Measurements from ENCODE around the gene KIF5A.
"Not testable (repeated sequence)": the region's sequence is repeated elsewhere in the genome, so short reads cannot be mapped to it uniquely, and the experiment has no call there.

KIF5A gene

DNA sequence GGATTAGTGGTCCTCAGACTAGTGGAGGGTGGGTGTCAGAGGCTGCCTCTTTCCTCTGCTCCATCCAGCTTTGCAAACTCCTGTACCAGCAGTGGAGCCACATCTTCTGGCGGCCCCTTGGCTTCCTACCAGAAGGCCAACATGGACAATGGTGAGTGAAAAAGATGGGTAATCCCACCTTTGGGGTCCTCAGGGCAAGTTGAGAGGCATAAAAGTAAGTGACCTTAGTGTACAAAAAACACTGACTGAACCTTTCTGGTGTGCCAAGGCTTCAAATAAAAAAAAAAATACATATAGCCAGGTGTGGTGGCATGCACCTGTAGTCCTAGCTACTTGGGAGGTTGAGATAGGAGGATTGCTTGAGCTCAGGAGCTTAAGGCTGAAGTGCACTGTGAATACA lies 32.0 kb downstream of the KIF5A start:
- Histone ChIP-seq H3K9me3 (ENCODE audit: low read length) (no peaks in the 10 kb centered on the region), H3K4me1 (ENCODE audit: insufficient read depth, low read length) (no peaks in the 10 kb centered on the region)

DNA sequence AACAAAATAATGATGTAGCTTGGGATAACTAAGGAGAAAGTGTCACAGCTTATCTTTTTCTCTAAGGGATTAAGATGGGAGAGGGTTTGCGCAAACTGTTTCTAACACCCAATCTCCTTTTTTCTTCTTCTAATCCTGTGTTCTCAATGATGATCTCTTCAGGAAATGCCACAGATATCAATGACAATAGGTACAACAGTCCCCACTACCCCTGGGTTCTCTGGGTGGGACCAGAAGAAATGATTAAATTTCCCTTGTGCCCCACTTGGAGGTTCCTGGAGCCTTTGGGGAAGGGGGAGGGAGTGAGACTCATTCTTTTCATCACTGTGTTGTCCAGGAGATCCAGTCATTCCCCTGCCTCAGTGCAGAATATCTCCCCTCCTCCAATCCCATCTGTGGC lies 32.6 kb downstream of the KIF5A start:
- H2AFZ ChIP-seq (ENCODE audit: low read depth, low read length): no peak overlapping the region
- no peaks in the 10 kb centered on the region for H3K9me3 ChIP-seq (ENCODE audit: low read length)
- no peak overlapping the region for H3K4me3 ChIP-seq (ENCODE audit: low read length)
- no peaks in the 10 kb centered on the region for H3K27me3 ChIP-seq (ENCODE audit: insufficient read depth, low read length)
- H3K36me3 ChIP-seq (ENCODE audit: insufficient read depth, low read length): peaks cover 49% of the 10 kb centered on the region
- no peaks in the 10 kb centered on the region for H3K4me1 ChIP-seq (ENCODE audit: insufficient read depth, low read length)

More for the DNA sequence above, 32.0 kb downstream of the KIF5A start:
- H2AFZ ChIP-seq (ENCODE audit: low read depth, low read length): no peak overlapping the region
- H3K27me3 ChIP-seq (ENCODE audit: insufficient read depth, low read length): no peaks in the 10 kb centered on the region
- H3K4me3 ChIP-seq (ENCODE audit: low read length): no peak overlapping the region
- peaks cover 52% of the 10 kb centered on the region for H3K36me3 ChIP-seq (ENCODE audit: insufficient read depth, low read length)

DNA sequence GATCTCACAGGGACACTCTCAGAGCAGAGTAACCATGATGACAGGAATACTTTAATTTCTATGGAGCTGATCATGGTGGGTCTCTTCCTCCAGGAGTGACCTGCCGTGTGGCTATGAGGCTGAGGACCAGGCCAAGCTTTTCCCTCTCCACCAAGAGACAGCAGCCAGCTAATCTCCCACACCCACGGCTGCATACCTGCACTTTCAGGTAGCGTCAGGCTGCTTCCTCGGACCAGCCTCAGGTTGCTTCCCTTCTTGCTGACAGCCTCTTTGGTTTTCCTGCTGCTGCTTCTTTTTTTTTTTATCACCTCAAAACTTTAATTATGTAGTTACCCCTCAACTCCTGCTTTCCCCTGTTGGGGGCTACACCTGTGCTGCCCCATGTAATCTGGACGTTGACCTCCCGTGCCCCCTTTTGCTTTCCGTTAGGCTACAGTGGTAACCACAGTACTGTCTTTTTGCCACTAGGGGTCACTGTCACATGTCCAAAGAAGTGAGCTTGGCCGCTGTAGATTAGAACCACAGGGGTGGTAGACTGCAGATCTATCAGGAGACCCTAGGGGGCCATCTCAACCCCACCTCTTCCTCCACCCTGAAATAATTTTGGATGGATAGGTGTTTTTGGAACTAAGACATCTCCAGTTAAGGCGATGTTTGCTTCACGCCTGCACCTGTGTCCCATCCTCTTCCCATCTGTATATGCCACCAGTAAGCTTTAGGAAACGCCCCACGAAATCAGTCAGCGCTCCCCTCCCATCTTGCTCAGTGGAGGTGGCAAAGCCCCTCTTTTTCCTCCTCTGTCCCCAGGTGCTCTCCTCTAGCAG lies 33.4 kb downstream of the KIF5A start:
- H3K27me3 ChIP-seq (ENCODE audit: insufficient read depth, low read length): no peaks in the 10 kb centered on the region
- no peak overlapping the region for H3K4me3 ChIP-seq (ENCODE audit: low read length)
- peaks cover 42% of the 10 kb centered on the region for H3K36me3 ChIP-seq (ENCODE audit: insufficient read depth, low read length)
- no peaks in the 10 kb centered on the region for H3K4me1 ChIP-seq (ENCODE audit: insufficient read depth, low read length)
- H2AFZ ChIP-seq (ENCODE audit: low read depth, low read length): no peak overlapping the region
- H3K9me3 ChIP-seq (ENCODE audit: low read length): no peaks in the 10 kb centered on the region

DNA sequence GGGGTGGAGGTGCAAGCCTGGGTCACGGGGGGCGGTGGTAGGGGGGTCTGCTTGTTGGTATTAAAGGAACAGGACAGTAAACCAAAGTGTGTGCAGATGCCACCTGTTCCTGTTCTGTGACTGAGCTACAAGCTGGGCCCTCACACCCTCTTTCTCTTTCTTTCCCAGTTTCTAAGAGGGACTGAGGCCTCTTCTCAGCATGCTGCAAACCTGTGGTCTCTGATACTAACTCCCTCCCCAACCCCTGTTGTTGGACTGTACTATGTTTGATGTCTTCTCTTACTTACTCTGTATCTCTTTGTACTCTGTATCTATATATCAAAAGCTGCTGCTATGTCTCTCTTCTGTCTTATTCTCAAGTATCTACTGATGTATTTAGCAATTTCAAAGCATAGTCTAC lies 34.2 kb downstream of the KIF5A start:
- Histone ChIP-seq H3K27me3 (ENCODE audit: insufficient read depth, low read length) (no peaks in the 10 kb centered on the region), H3K9me3 (ENCODE audit: low read length) (no peaks in the 10 kb centered on the region), H3K4me1 (ENCODE audit: insufficient read depth, low read length) (no peaks in the 10 kb centered on the region), H2AFZ (ENCODE audit: low read depth, low read length) (no peak overlapping the region), H3K4me3 (ENCODE audit: low read length) (no peak overlapping the region), H3K36me3 (ENCODE audit: insufficient read depth, low read length) (peaks cover 38% of the 10 kb centered on the region)

DNA sequence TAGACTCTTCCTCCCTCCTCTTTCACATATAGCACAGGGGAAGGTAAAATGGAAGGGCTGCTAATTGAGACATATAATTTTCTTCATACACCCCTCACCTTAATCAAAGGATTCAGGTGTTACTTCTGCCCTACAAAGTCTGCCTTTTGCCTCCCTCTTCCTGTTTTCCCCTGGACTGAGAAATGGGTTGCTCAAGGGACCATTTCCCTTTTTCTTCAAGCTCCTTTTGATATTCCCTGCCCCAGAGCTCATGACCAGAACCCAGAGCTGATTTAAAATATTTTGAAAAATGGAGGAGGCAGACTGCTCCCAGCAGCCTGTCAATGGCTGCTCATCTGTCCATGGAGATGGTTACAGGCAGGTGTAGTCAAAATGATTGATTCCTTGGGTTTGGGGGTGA lies 34.8 kb downstream of the KIF5A start:
- Histone ChIP-seq H3K36me3 (ENCODE audit: insufficient read depth, low read length) (peaks cover 34% of the 10 kb centered on the region), H3K27me3 (ENCODE audit: insufficient read depth, low read length) (no peaks in the 10 kb centered on the region), H3K4me3 (ENCODE audit: low read length) (no peak overlapping the region), H3K4me1 (ENCODE audit: insufficient read depth, low read length) (no peaks in the 10 kb centered on the region), H2AFZ (ENCODE audit: low read depth, low read length) (no peak overlapping the region), H3K9me3 (ENCODE audit: low read length) (no peaks in the 10 kb centered on the region)

DNA sequence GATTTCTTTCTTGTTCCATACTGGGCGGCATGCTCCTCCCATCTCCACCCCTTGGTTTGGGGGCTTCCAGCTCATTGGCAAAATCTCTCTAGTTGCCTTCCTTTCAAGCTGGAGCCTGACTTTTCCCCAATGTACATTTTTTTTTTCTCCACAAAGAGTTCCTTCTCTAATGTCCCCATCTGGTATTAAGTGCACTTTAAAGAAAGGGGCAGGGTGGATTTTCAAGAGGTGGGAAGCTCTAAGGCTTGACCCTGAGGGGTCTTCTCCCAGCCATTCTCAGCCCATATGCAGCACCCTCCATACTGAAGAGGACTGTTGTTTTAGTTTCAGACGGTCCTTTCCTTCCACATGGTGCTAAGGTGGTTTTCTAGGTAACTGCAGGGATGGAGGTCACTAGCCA lies 35.3 kb downstream of the KIF5A start:
- Histone ChIP-seq H3K4me3 (ENCODE audit: low read length) (no peak overlapping the region), H3K9me3 (ENCODE audit: low read length) (no peaks in the 10 kb centered on the region), H3K27me3 (ENCODE audit: insufficient read depth, low read length) (no peaks in the 10 kb centered on the region), H3K36me3 (ENCODE audit: insufficient read depth, low read length) (peaks cover 30% of the 10 kb centered on the region), H3K4me1 (ENCODE audit: insufficient read depth, low read length) (no peaks in the 10 kb centered on the region), H2AFZ (ENCODE audit: low read depth, low read length) (no peak overlapping the region)

DNA sequence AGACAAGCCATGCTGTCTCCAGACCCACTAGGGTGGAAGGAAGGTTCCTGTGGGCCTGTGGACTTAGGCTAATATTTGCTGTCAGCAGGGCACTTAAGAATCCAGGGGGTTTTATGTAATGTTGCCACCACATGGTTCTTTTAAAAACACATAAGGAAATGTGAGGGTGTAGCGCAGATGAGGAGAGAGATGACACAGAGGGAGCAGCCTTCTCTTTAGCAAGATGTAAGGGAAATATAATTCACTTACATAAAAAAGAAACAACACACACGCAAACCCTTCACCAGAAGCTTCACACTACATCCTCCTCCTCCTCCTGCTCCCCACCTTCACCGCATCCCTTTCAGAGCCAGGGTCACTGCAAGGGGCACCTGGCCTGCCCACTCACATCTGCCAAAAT lies 36.3 kb downstream of the KIF5A start:
- H2AFZ ChIP-seq (ENCODE audit: low read depth, low read length): no peak overlapping the region
- H3K27me3 ChIP-seq (ENCODE audit: insufficient read depth, low read length): no peaks in the 10 kb centered on the region
- peaks cover 3% of the 10 kb centered on the region for H3K4me1 ChIP-seq (ENCODE audit: insufficient read depth, low read length)
- H3K4me3 ChIP-seq (ENCODE audit: low read length): no peak overlapping the region
- H3K36me3 ChIP-seq (ENCODE audit: insufficient read depth, low read length): peaks cover 22% of the 10 kb centered on the region
- no peaks in the 10 kb centered on the region for H3K9me3 ChIP-seq (ENCODE audit: low read length)

DNA sequence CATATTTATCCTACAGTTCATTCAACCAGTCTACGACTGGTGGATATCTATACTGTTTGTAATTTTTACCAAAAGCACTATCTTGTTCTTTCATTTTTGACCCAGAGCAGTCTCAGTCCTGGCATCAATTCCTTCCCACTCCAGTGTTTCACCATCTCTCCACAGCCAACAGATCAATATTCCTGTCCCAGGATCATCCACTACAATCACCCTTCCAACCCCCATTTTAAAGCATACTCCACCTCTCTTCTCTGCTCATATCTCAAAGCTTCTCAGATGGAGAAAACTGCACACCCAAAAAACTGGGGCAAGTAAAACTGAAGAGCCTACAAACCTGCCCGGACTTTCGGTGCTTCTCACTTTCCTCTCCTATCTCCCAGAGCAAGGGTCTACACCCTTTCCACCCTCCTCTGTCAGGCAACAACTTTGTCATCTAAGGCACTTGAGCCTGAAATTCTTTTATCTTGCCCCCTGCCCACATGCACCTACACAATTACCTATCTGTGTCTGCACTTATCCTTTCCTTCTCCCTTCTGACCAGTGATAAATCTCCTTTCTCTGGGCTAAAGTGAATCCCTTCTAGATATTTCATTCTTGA lies 37.1 kb downstream of the KIF5A start:
- no peak overlapping the region for H3K4me3 ChIP-seq (ENCODE audit: low read length)
- no peak overlapping the region for H2AFZ ChIP-seq (ENCODE audit: low read depth, low read length)
- peaks cover 13% of the 10 kb centered on the region for H3K36me3 ChIP-seq (ENCODE audit: insufficient read depth, low read length)

DNA sequence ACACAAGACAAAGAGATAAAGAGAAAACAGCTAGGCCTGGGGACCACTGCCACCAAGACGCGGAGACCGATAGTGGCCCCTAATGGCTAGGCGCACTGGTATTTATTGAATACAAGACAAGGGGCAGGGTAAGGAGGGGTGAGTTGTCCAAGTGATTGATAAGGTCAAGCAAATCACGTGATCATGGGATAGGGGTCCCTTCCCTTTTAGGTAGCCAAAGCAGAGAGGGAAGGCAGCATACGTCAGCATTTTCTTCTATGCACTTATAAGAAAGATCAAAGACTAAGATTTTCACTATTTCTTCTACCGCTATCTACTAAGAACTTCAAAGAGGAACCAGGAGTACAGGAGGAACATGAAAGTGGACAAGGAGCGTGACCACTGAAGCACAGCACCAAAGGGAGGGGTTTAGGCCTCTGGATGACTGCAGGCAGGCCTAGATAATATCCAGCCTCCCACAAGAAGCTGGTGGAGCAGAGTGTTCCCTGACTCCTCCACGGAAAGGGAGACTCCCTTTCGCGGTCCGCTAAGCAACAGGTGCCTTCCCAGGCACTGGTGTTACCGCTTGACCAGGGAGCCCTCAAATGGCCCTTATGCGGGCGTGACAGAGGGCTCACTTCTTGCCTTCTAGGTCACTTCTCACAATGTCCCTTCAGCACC lies 39.2 kb downstream of the KIF5A start:
- not testable (repeated sequence) for H3K4me3 ChIP-seq (ENCODE audit: low read length); H3K9me3 ChIP-seq (ENCODE audit: low read length); H2AFZ ChIP-seq (ENCODE audit: low read depth, low read length); H3K36me3 ChIP-seq (ENCODE audit: insufficient read depth, low read length); H3K27me3 ChIP-seq (ENCODE audit: insufficient read depth, low read length)
- peaks cover 11% of the 10 kb centered on the region for H3K4me1 ChIP-seq (ENCODE audit: insufficient read depth, low read length)

More for the DNA sequence above, 37.1 kb downstream of the KIF5A start:
- Histone ChIP-seq H3K27me3 (ENCODE audit: insufficient read depth, low read length) (no peaks in the 10 kb centered on the region), H3K4me1 (ENCODE audit: insufficient read depth, low read length) (peaks cover 8% of the 10 kb centered on the region), H3K9me3 (ENCODE audit: low read length) (no peaks in the 10 kb centered on the region)

DNA sequence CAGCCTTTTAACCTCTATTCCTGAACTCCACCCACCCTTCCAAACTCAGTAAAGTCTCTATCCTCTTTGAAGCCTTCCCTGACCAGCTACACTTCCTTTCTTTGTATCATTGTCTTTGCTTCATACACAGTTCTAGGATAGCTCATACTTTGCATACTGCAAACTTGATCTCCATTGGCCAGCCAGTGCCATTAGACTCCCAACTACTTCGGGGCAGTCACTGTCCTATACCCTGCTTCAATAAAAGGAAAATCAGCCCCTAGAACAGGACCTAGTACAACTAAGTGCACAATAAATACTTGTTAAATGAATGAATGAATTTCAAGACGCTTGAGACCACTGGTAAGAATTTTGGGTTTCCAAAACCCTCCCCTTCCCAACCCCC lies 40.6 kb downstream of the KIF5A start:
- Histone ChIP-seq H2AFZ (ENCODE audit: low read depth, low read length) (peak overlapping the region; percentile 87), H3K4me1 (ENCODE audit: insufficient read depth, low read length) (peaks cover 11% of the 10 kb centered on the region), H3K27me3 (ENCODE audit: insufficient read depth, low read length) (no peaks in the 10 kb centered on the region), H3K36me3 (ENCODE audit: insufficient read depth, low read length) (peaks cover 10% of the 10 kb centered on the region), H3K4me3 (ENCODE audit: low read length) (peak overlapping the region; percentile 89), H3K9me3 (ENCODE audit: low read length) (no peaks in the 10 kb centered on the region)

DNA sequence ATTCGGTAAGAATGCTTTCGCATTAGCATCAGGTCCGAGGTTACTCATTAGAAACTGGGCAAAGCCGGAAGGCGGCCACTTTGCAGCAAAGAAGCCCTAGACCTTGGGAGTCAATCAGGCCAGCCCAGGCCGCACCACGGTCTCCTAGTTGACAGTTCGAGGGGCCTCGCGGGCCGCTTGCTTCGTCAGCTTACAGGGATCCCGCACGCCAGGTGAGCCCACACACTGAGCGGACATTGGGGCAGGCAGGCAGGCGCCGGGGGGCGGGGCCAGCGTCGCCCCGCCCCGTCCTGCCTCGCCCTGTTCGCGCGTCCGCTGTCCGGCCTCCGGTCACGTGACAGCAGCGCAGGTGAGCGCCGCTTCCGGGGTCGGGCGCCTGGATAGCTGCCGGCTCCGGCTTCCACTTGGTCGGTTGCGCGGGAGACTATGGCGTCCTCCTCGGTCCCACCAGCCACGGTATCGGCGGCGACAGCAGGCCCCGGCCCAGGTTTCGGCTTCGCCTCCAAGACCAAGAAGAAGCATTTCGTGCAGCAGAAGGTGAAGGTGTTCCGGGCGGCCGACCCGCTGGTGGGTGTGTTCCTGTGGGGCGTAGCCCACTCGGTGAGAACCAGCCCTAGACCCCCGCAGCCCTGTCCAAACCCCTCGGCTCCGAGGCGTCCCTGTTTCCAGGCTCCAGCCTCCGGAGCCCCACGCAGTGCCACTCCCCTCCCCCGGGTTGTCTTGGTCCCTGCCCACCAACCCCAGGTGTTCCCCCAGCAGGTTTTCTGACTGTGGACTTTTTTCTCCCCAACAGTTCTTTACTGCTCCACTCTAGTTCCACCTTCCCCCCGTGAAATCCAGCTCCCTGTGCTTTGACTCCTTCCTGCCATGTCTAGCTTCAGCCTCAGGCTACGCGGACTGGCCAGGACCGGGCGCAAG lies 41.3 kb downstream of the KIF5A start, which contains the start of gene PIP4K2C:
Gene PIP4K2C (plus strand): TSS at position 329 of the 918 bp plus-strand sequence. CDS start 98 bp downstream, at position 427.
- Histone ChIP-seq H3K27me3 (ENCODE audit: insufficient read depth, low read length) (no peaks in the 10 kb centered on the region), H3K4me3 (ENCODE audit: low read length) (peak within 1 kb of the TSS; percentile 89), H3K36me3 (ENCODE audit: insufficient read depth, low read length) (peaks cover 13% of the 10 kb centered on the region), H3K4me1 (ENCODE audit: insufficient read depth, low read length) (peaks cover 11% of the 10 kb centered on the region), H3K9me3 (ENCODE audit: low read length) (no peaks in the 10 kb centered on the region), H2AFZ (ENCODE audit: low read depth, low read length) (peak within 1 kb of the TSS; percentile 87)

DNA sequence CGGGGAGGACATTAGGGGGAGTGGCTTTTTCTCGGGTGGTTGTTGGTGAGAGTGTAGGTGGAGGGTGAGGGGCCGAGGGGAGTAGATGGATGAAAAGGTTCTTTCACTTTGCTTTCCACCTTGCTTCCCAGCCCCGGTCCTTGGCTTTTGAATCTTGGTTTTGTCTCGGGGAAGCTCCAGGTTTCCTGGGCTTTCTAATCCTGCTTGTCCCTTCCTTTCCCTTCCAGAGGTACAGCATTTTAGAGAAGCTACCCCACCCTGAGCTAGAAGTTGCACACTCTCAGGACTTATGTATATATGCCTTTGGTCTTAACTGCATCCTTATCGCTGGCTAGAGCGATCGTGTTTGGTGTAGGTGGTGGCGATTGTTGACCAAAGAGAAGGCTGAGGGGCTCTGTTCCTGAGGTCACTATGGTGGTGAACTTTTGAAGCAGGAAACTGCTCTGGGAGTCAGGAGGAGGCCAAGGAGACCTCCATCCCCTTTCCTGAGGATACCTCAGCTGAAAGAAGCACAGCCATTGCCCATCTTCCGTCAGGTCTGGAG lies 42.0 kb downstream of the KIF5A start:
- Histone ChIP-seq H2AFZ (ENCODE audit: low read depth, low read length) (peak overlapping the region; percentile 87), H3K4me1 (ENCODE audit: insufficient read depth, low read length) (peaks cover 11% of the 10 kb centered on the region), H3K27me3 (ENCODE audit: insufficient read depth, low read length) (no peaks in the 10 kb centered on the region), H3K9me3 (ENCODE audit: low read length) (no peaks in the 10 kb centered on the region), H3K36me3 (ENCODE audit: insufficient read depth, low read length) (peaks cover 13% of the 10 kb centered on the region), H3K4me3 (ENCODE audit: low read length) (peak overlapping the region; percentile 89)

All from neuron (in vitro differentiated cells).